Fibroblast of lung (primary cell): Measurements from ENCODE around the gene TMEM267. TPM values are rescaled to one million over a fixed set of nuclear protein-coding genes. Genes with fewer than 3 reads are reported as not detected.

Source experiments
- DNase-seq, 2 donors: peaks; one replicate each; pipeline versions ENCODE4 v3.0.0 to v3.0.0-alpha.2; 2010; ENCODE audit warnings: low read depth in 2 of 2
- H2AFZ ChIP-seq: 2 replicates; pipeline ENCODE4 v1.5.1; 2012; ENCODE audit warnings: low read length, control low read depth, inconsistent platforms
- H3K27ac ChIP-seq: 2 replicates; pipeline ENCODE4 v1.5.1; 2011; ENCODE audit warnings: low read length, control low read depth; ENCODE audit not compliant: insufficient read depth
- H3K27me3 ChIP-seq: 2 replicates; pipeline ENCODE4 v1.5.1; 2011; ENCODE audit warnings: mild to moderate bottlenecking, low read length; ENCODE audit not compliant: control insufficient read depth, insufficient read depth
- H3K36me3 ChIP-seq: 2 replicates; pipeline ENCODE4 v1.5.1; 2011; ENCODE audit warnings: low read length; ENCODE audit not compliant: control insufficient read depth, insufficient read depth
- H3K4me1 ChIP-seq: 2 replicates; pipeline ENCODE4 v1.5.1; 2011; ENCODE audit warnings: low read length; ENCODE audit not compliant: control insufficient read depth, insufficient read depth; ENCODE audit errors: extremely low read depth
- H3K4me2 ChIP-seq: 2 replicates; pipeline ENCODE4 v1.5.1; 2011; ENCODE audit warnings: low read length, control low read depth; ENCODE audit not compliant: insufficient read depth; ENCODE audit errors: extremely low read depth
- H3K4me3 ChIP-seq, 4 experiments: fragments of 200-600 bp in 1 of 4; sonication (generic) in 1 of 4; replicated peaks in 1 of 4; 2 replicates each; pipeline ENCODE4 v1.5.1; 2011 to 2016; ENCODE audit warnings: low read length in 4 of 4, low read depth in 3 of 4, mild to moderate bottlenecking in 3 of 4, control low read depth in 2 of 4, inconsistent platforms in 1 of 4, mixed read lengths in 1 of 4; ENCODE audit not compliant: insufficient read depth in 1 of 4; ENCODE audit errors: control extremely low read depth in 1 of 4
- H3K79me2 ChIP-seq: 2 replicates; pipeline ENCODE4 v1.5.1; 2012; ENCODE audit warnings: mild to moderate bottlenecking, low read length, inconsistent platforms; ENCODE audit not compliant: control insufficient read depth, insufficient read depth
- H3K9ac ChIP-seq: 2 replicates; pipeline ENCODE4 v1.5.1; 2011; ENCODE audit warnings: mild to moderate bottlenecking, low read length, control low read depth; ENCODE audit not compliant: insufficient read depth
- H3K9me3 ChIP-seq: 2 replicates; pipeline ENCODE4 v1.5.1; 2012; ENCODE audit warnings: low read depth, low read length; ENCODE audit not compliant: control insufficient read depth, insufficient read depth
- H4K20me1 ChIP-seq: 2 replicates; pipeline ENCODE4 v1.5.1; 2011; ENCODE audit warnings: low read length; ENCODE audit not compliant: control insufficient read depth, insufficient read depth; ENCODE audit errors: extremely low read depth
- CTCF ChIP-seq, 2 donors: IDR thresholded peaks in 1 of 2; conservative IDR thresholded peaks in 1 of 2; 1 replicate in 1 of 2; 2 replicates in 1 of 2; pipeline ENCODE4 v1.5.1; 2011 to 2012; ENCODE audit warnings: low read length in 2 of 2, control low read depth in 1 of 2, inconsistent platforms in 1 of 2, low read depth in 1 of 2, mild to moderate bottlenecking in 1 of 2
- EZH2 ChIP-seq: IDR thresholded peaks from 2 replicates; pipeline ENCODE4 v1.5.1; 2012; ENCODE audit warnings: low read length, control low read depth, mild to moderate bottlenecking; ENCODE audit errors: missing control alignments
- polyA plus RNA-seq, 2 donors: library from polyadenylated mRNA; depleted of rRNA in 1 of 2; stranded (reverse) in 1 of 2; unstranded in 1 of 2; fragments of >200 nt; gene quantifications; 2 replicates each; pipeline ENCODE4 v1.2.1, GENCODE V29; 2011 to 2012; ENCODE audit warnings: missing spikeins in 1 of 2
- total RNA-seq: library from RNA; depleted of rRNA; stranded (reverse); fragments of >200 nt; gene quantifications from 2 replicates; pipeline ENCODE4 v1.2.1, GENCODE V29; 2014

The TMEM267 gene
- total and polyA plus RNA-seq, 2 donors (not counting 1 experiment from before 2014, with no cell fraction given), result 21.2 to 24.3 TPM

GRCh38 chr5:43437062-43437660 lies 46.5 kb downstream of the TMEM267 start:
- Histone ChIP-seq H4K20me1 (no peaks in the 10 kb centered on the region), H3K9ac (no peak overlapping the region), H3K9me3 (no peaks in the 10 kb centered on the region), H3K4me2 (no peak overlapping the region), H3K4me1 (no peaks in the 10 kb centered on the region), H2AFZ (no peak overlapping the region), H3K36me3 (no peaks in the 10 kb centered on the region), H3K27ac (no peak overlapping the region), H3K27me3 (no peaks in the 10 kb centered on the region), H3K79me2 (no peaks in the 10 kb centered on the region), H3K4me3 (no peak overlapping the region)
- DNase-seq, result peak in 1 of 2 donors; percentile 22
- TF ChIP-seq CTCF (conservative IDR thresholded peaks at IDR 0.05 in 1 of 2, IDR thresholded peaks at IDR 0.05 in 1 of 2; ENCODE audit: low read depth in 1 of 2, low read length in 2 of 2) (no peak), EZH2 (no peak)

GRCh38 chr5:43433382-43433781 lies 50.3 kb downstream of the TMEM267 start:
- H3K9me3 ChIP-seq, result no peaks in the 10 kb centered on the region
- H3K79me2 ChIP-seq, result no peaks in the 10 kb centered on the region
- H3K4me1 ChIP-seq, result peaks cover 1% of the 10 kb centered on the region
- H3K36me3 ChIP-seq, result no peaks in the 10 kb centered on the region
- peak in 1 of 2 donors; percentile 4 for DNase-seq
- no peak overlapping the region for H2AFZ ChIP-seq
- H3K27me3 ChIP-seq, result no peaks in the 10 kb centered on the region
- TF ChIP-seq EZH2, result no peak
- no peak for TF ChIP-seq CTCF (conservative IDR thresholded peaks at IDR 0.05 in 1 of 2, IDR thresholded peaks at IDR 0.05 in 1 of 2; ENCODE audit: low read depth in 1 of 2, low read length in 2 of 2)
- H4K20me1 ChIP-seq, result no peaks in the 10 kb centered on the region
- H3K9ac ChIP-seq, result no peak overlapping the region
- H3K27ac ChIP-seq, result no peak overlapping the region
- H3K4me2 ChIP-seq, result no peak overlapping the region
- no peak overlapping the region for H3K4me3 ChIP-seq

DNA sequence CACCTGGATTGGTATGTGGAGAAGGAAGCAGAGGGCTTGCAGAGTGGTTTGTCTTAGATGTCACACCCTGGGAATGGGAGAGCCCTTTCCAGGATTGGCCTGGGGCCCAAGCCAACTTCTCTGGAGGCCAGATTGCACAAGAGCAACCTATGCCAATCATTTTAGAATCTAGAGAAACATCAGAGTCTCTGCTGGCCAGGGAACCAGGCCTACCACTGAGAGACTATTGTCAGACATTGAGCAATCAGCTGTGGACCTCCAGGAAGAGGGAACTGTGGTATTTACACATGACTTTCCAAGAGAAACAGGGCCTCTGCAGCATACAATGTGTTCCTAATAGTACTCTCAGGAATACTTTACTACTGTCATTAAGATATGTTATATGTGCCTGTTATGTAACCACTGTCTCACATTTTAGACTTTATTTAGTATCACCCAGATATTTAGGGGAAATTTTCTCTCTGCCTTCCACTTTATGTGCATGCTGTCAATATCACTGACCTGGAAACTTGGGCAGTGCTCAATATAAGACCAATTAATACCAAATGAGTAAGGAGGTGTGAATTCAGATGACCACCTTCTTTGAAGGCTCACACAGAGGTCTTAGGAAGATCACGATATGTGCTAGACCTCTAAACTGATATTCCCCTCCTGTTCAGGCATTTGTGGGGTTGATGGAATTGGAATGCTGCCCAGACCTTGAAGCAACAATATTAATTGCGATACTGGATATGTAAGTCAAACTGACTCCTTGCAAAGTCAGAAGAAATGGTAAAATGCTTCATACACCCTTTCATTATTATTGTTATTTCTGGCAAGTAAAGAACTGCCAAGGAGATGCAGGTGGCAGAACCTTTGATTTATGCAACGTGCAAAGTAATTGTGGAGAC lies 50.9 kb downstream of the TMEM267 start:
- peak; percentile 87 to 90 for DNase-seq
- no peak overlapping the region for H3K4me2 ChIP-seq

More for the DNA sequence above, 50.9 kb downstream of the TMEM267 start:
- H3K9ac ChIP-seq, result no peak overlapping the region
- no peaks in the 10 kb centered on the region for H3K27me3 ChIP-seq
- no peak overlapping the region for H3K4me3 ChIP-seq
- H2AFZ ChIP-seq, result no peak overlapping the region
- H3K36me3 ChIP-seq, result no peaks in the 10 kb centered on the region
- no peak for TF ChIP-seq CTCF (conservative IDR thresholded peaks at IDR 0.05 in 1 of 2, IDR thresholded peaks at IDR 0.05 in 1 of 2; ENCODE audit: low read depth in 1 of 2, low read length in 2 of 2)
- no peak for TF ChIP-seq EZH2
- no peaks in the 10 kb centered on the region for H4K20me1 ChIP-seq
- no peak overlapping the region for H3K27ac ChIP-seq
- H3K4me1 ChIP-seq, result peaks cover 5% of the 10 kb centered on the region
- no peaks in the 10 kb centered on the region for H3K79me2 ChIP-seq
- H3K9me3 ChIP-seq, result no peaks in the 10 kb centered on the region
